Measurements from ENCODE around the gene ADARB2.
"Not testable (repeated sequence)": the region's sequence is repeated elsewhere in the genome, so short reads cannot be mapped to it uniquely, and the experiment has no call there.

The ADARB2 gene

GRCh38 chr10:1633783-1634182 lies 103.5 kb downstream of the ADARB2 start:
- no peak for DNase-seq

GRCh38 chr10:1632596-1632995 lies 104.7 kb downstream of the ADARB2 start:
- no peak for DNase-seq

- DNase-seq, result no peak
These were observed 105.2 kb downstream of the ADARB2 start for GRCh38 chr10:1632141-1632540.

- no peak for DNase-seq
These were observed 106.0 kb downstream of the ADARB2 start for GRCh38 chr10:1631282-1631681.

- no peak for DNase-seq
These were observed 107.0 kb downstream of the ADARB2 start for GRCh38 chr10:1630304-1630703.

GRCh38 chr10:1629326-1630198 lies 107.8 kb downstream of the ADARB2 start:
- no peak for DNase-seq

GRCh38 chr10:1628757-1629156 lies 108.6 kb downstream of the ADARB2 start:
- no peak for DNase-seq

- no peak for DNase-seq
These were observed 109.4 kb downstream of the ADARB2 start for GRCh38 chr10:1627945-1628344.

- DNase-seq, result no peak
These were observed 110.5 kb downstream of the ADARB2 start for GRCh38 chr10:1626835-1627234.

- no peak for DNase-seq
These were observed 110.9 kb downstream of the ADARB2 start for GRCh38 chr10:1626410-1626809.

GRCh38 chr10:1625731-1626130 lies 111.6 kb downstream of the ADARB2 start:
- DNase-seq, result no peak

GRCh38 chr10:1625079-1625478 lies 112.2 kb downstream of the ADARB2 start:
- DNase-seq, result no peak

GRCh38 chr10:1624240-1624639 lies 113.1 kb downstream of the ADARB2 start:
- DNase-seq, result no peak

GRCh38 chr10:1620803-1621202 lies 116.5 kb downstream of the ADARB2 start:
- no peak for DNase-seq

- not testable (repeated sequence) for DNase-seq
These were observed 119.7 kb downstream of the ADARB2 start for GRCh38 chr10:1617376-1618317.

- peak; percentile 4 for DNase-seq
These were observed 120.6 kb downstream of the ADARB2 start for GRCh38 chr10:1616701-1617100.

GRCh38 chr10:1615186-1615954 lies 122.0 kb downstream of the ADARB2 start:
- DNase-seq, result no peak

GRCh38 chr10:1613511-1613910 lies 123.8 kb downstream of the ADARB2 start:
- DNase-seq, result no peak

- no peak for DNase-seq
These were observed 124.4 kb downstream of the ADARB2 start for GRCh38 chr10:1612908-1613307.

- DNase-seq, result no peak
These were observed 125.3 kb downstream of the ADARB2 start for GRCh38 chr10:1611936-1612550.

GRCh38 chr10:1610986-1611770 lies 126.1 kb downstream of the ADARB2 start:
- no peak for DNase-seq

- no peak for DNase-seq
These were observed 127.7 kb downstream of the ADARB2 start for GRCh38 chr10:1609648-1609970.

Measured in NCI-H748 treated with DMSO at 0.1 percent for 48 hours (cell line).